H9 (cell line): ENCODE measurements around the gene CATSPERZ. TPM values are rescaled to one million over a fixed set of nuclear protein-coding genes. Genes with fewer than 3 reads are reported as not detected.

ENCODE experiments used
- DNase-seq: peaks from one replicate; pipeline ENCODE4 v3.0.0-alpha.2; 2017
- H2AFZ ChIP-seq: one replicate; pipeline ENCODE4 v1.6.1; 2013; ENCODE audit warnings: mild to moderate bottlenecking, low read length, control low read depth, moderate library complexity
- H2AK5ac ChIP-seq: 2 replicates; pipeline ENCODE4 v1.6.1; 2013; ENCODE audit warnings: low read length, control low read depth, mixed read lengths; ENCODE audit not compliant: insufficient read length
- H2BK120ac ChIP-seq: one replicate; pipeline ENCODE4 v1.6.1; 2013; ENCODE audit warnings: low read depth, mild to moderate bottlenecking, low read length, control low read depth, inconsistent platforms; ENCODE audit not compliant: poor library complexity, severe bottlenecking
- H2BK12ac ChIP-seq: 2 replicates; pipeline ENCODE4 v1.6.1; 2013; ENCODE audit warnings: low read length, control low read depth, mixed read lengths, low read depth; ENCODE audit not compliant: insufficient read length
- H2BK15ac ChIP-seq: 2 replicates; pipeline ENCODE4 v1.6.1; 2013; ENCODE audit warnings: low read depth, low read length, control low read depth
- H2BK20ac ChIP-seq: one replicate; pipeline ENCODE4 v1.6.1; 2013; ENCODE audit warnings: low read depth, mild to moderate bottlenecking, low read length, control low read depth, inconsistent platforms; ENCODE audit not compliant: poor library complexity, severe bottlenecking
- H2BK5ac ChIP-seq: 2 replicates; pipeline ENCODE4 v1.6.1; 2013; ENCODE audit warnings: low read length, control low read depth, mixed read lengths; ENCODE audit not compliant: insufficient read length
- H3K14ac ChIP-seq: 2 replicates; pipeline ENCODE4 v1.6.1; 2013; ENCODE audit warnings: low read length, control low read depth; ENCODE audit not compliant: insufficient read depth
- H3K18ac ChIP-seq: 2 replicates; pipeline ENCODE4 v1.6.1; 2013; ENCODE audit warnings: low read depth, mild to moderate bottlenecking, mixed read lengths, low read length, control low read depth; ENCODE audit not compliant: insufficient read length
- H3K23ac ChIP-seq: 2 replicates; pipeline ENCODE4 v1.6.1; 2013; ENCODE audit warnings: low read length, control low read depth, mixed read lengths, low read depth; ENCODE audit not compliant: insufficient read length
- H3K23me2 ChIP-seq: 2 replicates; pipeline ENCODE4 v1.6.1; 2013; ENCODE audit warnings: low read depth, mild to moderate bottlenecking, mixed read lengths, low read length, control low read depth; ENCODE audit not compliant: insufficient read length, poor library complexity, severe bottlenecking
- H3K27ac ChIP-seq: 2 replicates; pipeline ENCODE4 v1.5.1; 2013; ENCODE audit warnings: low read length, control low read depth, mixed read lengths, low read depth; ENCODE audit not compliant: insufficient read length
- H3K27me3 ChIP-seq: 2 replicates; pipeline ENCODE4 v1.6.1; 2013; ENCODE audit warnings: low read length, control low read depth, inconsistent platforms; ENCODE audit not compliant: insufficient read depth
- H3K4ac ChIP-seq: 2 replicates; pipeline ENCODE4 v1.6.1; 2013; ENCODE audit warnings: low read depth, mild to moderate bottlenecking, control low read depth, inconsistent platforms, low read length, moderate library complexity
- H3K4me1 ChIP-seq: 2 replicates; pipeline ENCODE4 v1.6.1; 2013; ENCODE audit warnings: low read length, control low read depth, inconsistent platforms; ENCODE audit not compliant: insufficient read depth
- H3K4me2 ChIP-seq: 2 replicates; pipeline ENCODE4 v1.6.1; 2013; ENCODE audit warnings: low read length, control low read depth, mixed read lengths; ENCODE audit not compliant: insufficient read length, insufficient read depth
- H3K56ac ChIP-seq: 2 replicates; pipeline ENCODE4 v1.6.1; 2013; ENCODE audit warnings: low read depth, mild to moderate bottlenecking, mixed read lengths, low read length, control low read depth; ENCODE audit not compliant: insufficient read length
- H3K79me1 ChIP-seq: 2 replicates; pipeline ENCODE4 v1.6.1; 2013; ENCODE audit warnings: low read depth, mild to moderate bottlenecking, moderate library complexity, low read length, control low read depth, inconsistent platforms; ENCODE audit not compliant: insufficient read depth, poor library complexity, severe bottlenecking
- H3K79me2 ChIP-seq: 2 replicates; pipeline ENCODE4 v1.6.1; 2013; ENCODE audit warnings: low read length, control low read depth, inconsistent platforms; ENCODE audit not compliant: insufficient read depth
- H3K9ac ChIP-seq: 2 replicates; pipeline ENCODE4 v1.6.1; 2013; ENCODE audit warnings: low read length, control low read depth, mixed read lengths; ENCODE audit not compliant: insufficient read length; ENCODE audit errors: extremely low read depth
- H3K9me3 ChIP-seq: one replicate; pipeline ENCODE4 v1.6.1; 2013; ENCODE audit warnings: low read depth, low read length, inconsistent platforms; ENCODE audit not compliant: control insufficient read depth
- H3T11ph ChIP-seq: one replicate; pipeline ENCODE4 v1.6.1; 2013; ENCODE audit warnings: mild to moderate bottlenecking, low read length, control low read depth, inconsistent platforms
- H4K20me1 ChIP-seq: one replicate; pipeline ENCODE4 v1.6.1; 2013; ENCODE audit not compliant: control insufficient read depth, insufficient read length, insufficient read depth
- H4K5ac ChIP-seq: 2 replicates; pipeline ENCODE4 v1.6.1; 2013; ENCODE audit warnings: low read depth, mild to moderate bottlenecking, mixed read lengths, low read length, control low read depth; ENCODE audit not compliant: insufficient read length
- H4K8ac ChIP-seq: replicated peaks from 2 replicates; pipeline ENCODE4 v1.6.1; 2013; ENCODE audit warnings: low read length, control low read depth, mixed read lengths, low read depth; ENCODE audit not compliant: insufficient read length
- H4K91ac ChIP-seq: 2 replicates; pipeline ENCODE4 v1.6.1; 2013; ENCODE audit warnings: low read depth, mild to moderate bottlenecking, moderate library complexity, mixed read lengths, low read length, control low read depth; ENCODE audit not compliant: insufficient read length
- H3K27ac Mint-ChIP-seq, 3 experiments: 2 replicates in 2 of 3; 3 replicates in 1 of 3; pipeline ENCODE4 v1.8.0; 2020 to 2021; ENCODE audit warnings: mixed read lengths in 3 of 3, mild to moderate bottlenecking in 1 of 3, moderate library complexity in 1 of 3
- H3K27me3 Mint-ChIP-seq: 2 replicates; pipeline ENCODE4 v1.8.0; 2021; ENCODE audit warnings: low read depth, mild to moderate bottlenecking, moderate library complexity, mixed read lengths
- H3K36me3 Mint-ChIP-seq, 3 experiments: 2 replicates in 2 of 3; 3 replicates in 1 of 3; pipeline ENCODE4 v1.8.0; 2020 to 2021; ENCODE audit warnings: low read depth in 3 of 3, mixed read lengths in 3 of 3; ENCODE audit not compliant: insufficient read depth in 1 of 3
- H3K4me1 Mint-ChIP-seq, 2 experiments: 2 replicates each; pipeline ENCODE4 v1.8.0; 2020; ENCODE audit warnings: mixed read lengths in 2 of 2
- H3K4me3 Mint-ChIP-seq, 2 experiments: 2 replicates in 1 of 2; 3 replicates in 1 of 2; pipeline ENCODE4 v1.8.0; 2020 to 2021; ENCODE audit warnings: mild to moderate bottlenecking in 2 of 2, mixed read lengths in 2 of 2, moderate library complexity in 1 of 2
- H3K9me3 Mint-ChIP-seq, 2 experiments: 2 replicates in 1 of 2; 3 replicates in 1 of 2; pipeline ENCODE4 v1.8.0; 2020; ENCODE audit warnings: mild to moderate bottlenecking in 2 of 2, mixed read lengths in 2 of 2, moderate library complexity in 1 of 2
- WGBS: extraction: QIAGEN DNeasy Blood & Tissue Kit; methylation state at CpG from one replicate; pipeline ENCODE4 v1.1.7; 2013; ENCODE audit warnings: missing lambda C conversion rate, low lambda C conversion rate, mixed read lengths; ENCODE audit not compliant: insufficient read length; ENCODE audit errors: extremely low coverage; 5-methylcytosine and 5-hydroxymethylcytosine counted together
- total RNA-seq: library from RNA; stranded (reverse); gene quantifications from 2 replicates; pipeline ENCODE4 v1.2.1, GENCODE V29; 2021
- TF ChIP-seq, protein P1 (sequence below): fragments of 200-600 bp; sonication (generic); conservative IDR thresholded peaks from 3 replicates; pipeline ENCODE4 v1.8.0; 2021; ENCODE audit warnings: antibody characterized with exemption, mild to moderate bottlenecking

The CATSPERZ gene
- total RNA-seq, 1 experiment from 2014 or later = 0.92 TPM

GRCh38 chr11:64258356-64258755 lies 41.8 kb upstream of the CATSPERZ start:
- H3K4ac ChIP-seq = no peak overlapping the region
- no peak overlapping the region for H3K18ac ChIP-seq
- peak overlapping the region in 1 of 3 experiments; percentile 31; a peak in 1 of 7 replicates for H3K27ac Mint-ChIP-seq
- H2BK20ac ChIP-seq = no peak overlapping the region
- TF ChIP-seq, protein P1, sequence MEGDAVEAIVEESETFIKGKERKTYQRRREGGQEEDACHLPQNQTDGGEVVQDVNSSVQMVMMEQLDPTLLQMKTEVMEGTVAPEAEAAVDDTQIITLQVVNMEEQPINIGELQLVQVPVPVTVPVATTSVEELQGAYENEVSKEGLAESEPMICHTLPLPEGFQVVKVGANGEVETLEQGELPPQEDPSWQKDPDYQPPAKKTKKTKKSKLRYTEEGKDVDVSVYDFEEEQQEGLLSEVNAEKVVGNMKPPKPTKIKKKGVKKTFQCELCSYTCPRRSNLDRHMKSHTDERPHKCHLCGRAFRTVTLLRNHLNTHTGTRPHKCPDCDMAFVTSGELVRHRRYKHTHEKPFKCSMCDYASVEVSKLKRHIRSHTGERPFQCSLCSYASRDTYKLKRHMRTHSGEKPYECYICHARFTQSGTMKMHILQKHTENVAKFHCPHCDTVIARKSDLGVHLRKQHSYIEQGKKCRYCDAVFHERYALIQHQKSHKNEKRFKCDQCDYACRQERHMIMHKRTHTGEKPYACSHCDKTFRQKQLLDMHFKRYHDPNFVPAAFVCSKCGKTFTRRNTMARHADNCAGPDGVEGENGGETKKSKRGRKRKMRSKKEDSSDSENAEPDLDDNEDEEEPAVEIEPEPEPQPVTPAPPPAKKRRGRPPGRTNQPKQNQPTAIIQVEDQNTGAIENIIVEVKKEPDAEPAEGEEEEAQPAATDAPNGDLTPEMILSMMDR = no peak
- no peaks in the 10 kb centered on the region for H3K27me3 ChIP-seq
- no peak overlapping the region for H4K5ac ChIP-seq
- no peak overlapping the region for H3K9ac ChIP-seq
- no peak for DNase-seq
- H2BK15ac ChIP-seq = no peak overlapping the region
- H3K27ac ChIP-seq = no peak overlapping the region
- no peaks in the 10 kb centered on the region for H3K9me3 Mint-ChIP-seq
- no peak overlapping the region for H4K91ac ChIP-seq
- H3T11ph ChIP-seq = no peak overlapping the region
- no peaks in the 10 kb centered on the region for H3K79me1 ChIP-seq
- H4K8ac ChIP-seq = no peak overlapping the region
- H3K4me1 Mint-ChIP-seq = peaks cover under 1 to 7% of the 10 kb centered on the region in 2 experiments
- H3K14ac ChIP-seq = no peak overlapping the region
- no peak overlapping the region for H3K23ac ChIP-seq
- no peak overlapping the region for H2BK12ac ChIP-seq
- no peaks in the 10 kb centered on the region for H3K79me2 ChIP-seq
- no peaks in the 10 kb centered on the region for H3K9me3 ChIP-seq
- no peak overlapping the region for H2BK120ac ChIP-seq
- no CpG with 5 or more reads among the region's 24 CpGs for WGBS
- no peaks in the 10 kb centered on the region for H3K27me3 Mint-ChIP-seq
- no peaks in the 10 kb centered on the region for H4K20me1 ChIP-seq
- H3K4me3 Mint-ChIP-seq = no peak overlapping the region
- no peaks in the 10 kb centered on the region for H3K4me1 ChIP-seq
- no peak overlapping the region for H3K4me2 ChIP-seq
- no peak overlapping the region for H2AFZ ChIP-seq
- no peak overlapping the region for H3K56ac ChIP-seq
- H2BK5ac ChIP-seq = no peak overlapping the region
- H3K23me2 ChIP-seq = no peaks in the 10 kb centered on the region
- peaks cover 50 to 85% (median 72%) of the 10 kb centered on the region in 3 experiments for H3K36me3 Mint-ChIP-seq
- no peak overlapping the region for H2AK5ac ChIP-seq
